NCI-H460 (cell line): ENCODE data around the gene ADAMTSL3. TPM values are rescaled to one million over a fixed set of nuclear protein-coding genes. Genes with fewer than 3 reads are reported as not detected.
"Not testable (repeated sequence)": the region's sequence is repeated elsewhere in the genome, so short reads cannot be mapped to it uniquely, and the experiment has no call there.

Experiments
- DNase-seq: peaks from one replicate; pipeline ENCODE4 v3.0.0-alpha.2; 2016; ENCODE audit warnings: low read depth; ENCODE audit errors: extremely low read depth
- small RNA-seq, 2 experiments: library from RNA; depleted of rRNA; stranded (forward); fragments of <200 nt; gene quantifications; one replicate each; pipeline ENCODE3, GENCODE V24; 2014
- total RNA-seq: library from RNA; depleted of rRNA; stranded (reverse); fragments of >200 nt; shearing (Covaris generic); gene quantifications from 2 replicates; pipeline ENCODE4 v1.2.3, GENCODE V29; 2014; rRNA removed

ADAMTSL3 gene
- total RNA-seq, 1 experiment from 2014 or later: not detected

DNA sequence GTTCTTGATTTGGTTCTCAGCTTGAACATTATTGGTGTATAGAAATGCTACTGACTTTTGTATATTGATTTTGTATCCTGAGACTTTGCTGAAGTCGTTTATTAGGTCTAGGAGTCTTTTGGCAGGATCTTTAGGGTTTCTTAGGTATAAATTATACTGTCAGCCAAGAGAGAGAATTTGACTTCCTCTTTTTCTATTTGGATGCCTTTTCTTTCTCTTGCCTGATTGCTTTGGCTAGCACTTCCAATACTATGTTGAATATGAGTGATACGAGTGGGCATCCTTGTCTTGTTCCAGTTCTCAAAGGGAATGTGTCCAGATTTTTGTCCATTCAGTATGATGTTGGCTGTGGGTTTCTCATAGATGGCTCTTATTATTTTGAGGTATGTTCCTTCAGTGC, 409.8 kb downstream of the ADAMTSL3 start:
- DNase-seq: not testable (repeated sequence)

DNA sequence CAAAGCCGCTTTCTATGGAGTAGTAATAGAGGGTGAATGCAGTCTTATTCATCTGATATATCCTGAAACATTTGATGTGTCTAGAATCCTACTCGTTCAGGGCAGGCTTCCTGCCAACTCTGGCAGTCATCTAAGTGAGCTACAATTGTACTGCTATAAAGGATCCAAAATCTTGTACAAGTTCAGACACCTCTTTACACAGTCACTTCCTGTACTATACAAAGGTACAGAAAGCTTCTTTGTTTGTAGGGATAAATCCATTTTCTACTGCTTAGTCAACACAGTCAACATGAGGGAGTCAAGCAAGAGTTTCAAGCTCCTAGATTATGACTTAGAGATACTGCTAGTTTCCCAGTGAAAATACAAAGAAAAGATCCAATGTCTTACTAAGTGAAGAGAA, 414.8 kb downstream of the ADAMTSL3 start:
- not testable (repeated sequence) for DNase-seq

DNA sequence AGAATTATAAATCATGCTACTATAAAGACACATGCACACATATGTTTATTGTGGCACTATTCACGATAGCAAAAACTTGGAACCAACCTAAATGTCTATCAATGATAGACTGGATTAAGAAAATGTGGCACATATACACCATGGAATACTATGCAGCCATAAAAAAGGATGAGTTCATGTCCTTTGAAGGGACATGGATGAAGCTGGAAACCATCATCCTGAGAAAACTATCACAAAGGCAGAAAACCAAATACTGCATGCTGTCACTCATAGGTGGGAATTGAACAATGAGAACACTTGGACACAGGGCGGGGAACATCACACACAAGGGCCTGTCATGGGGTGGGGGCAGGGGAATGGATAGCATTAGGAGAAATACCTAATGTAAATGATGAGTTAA, 424.1 kb downstream of the ADAMTSL3 start:
- DNase-seq: not testable (repeated sequence)

DNA sequence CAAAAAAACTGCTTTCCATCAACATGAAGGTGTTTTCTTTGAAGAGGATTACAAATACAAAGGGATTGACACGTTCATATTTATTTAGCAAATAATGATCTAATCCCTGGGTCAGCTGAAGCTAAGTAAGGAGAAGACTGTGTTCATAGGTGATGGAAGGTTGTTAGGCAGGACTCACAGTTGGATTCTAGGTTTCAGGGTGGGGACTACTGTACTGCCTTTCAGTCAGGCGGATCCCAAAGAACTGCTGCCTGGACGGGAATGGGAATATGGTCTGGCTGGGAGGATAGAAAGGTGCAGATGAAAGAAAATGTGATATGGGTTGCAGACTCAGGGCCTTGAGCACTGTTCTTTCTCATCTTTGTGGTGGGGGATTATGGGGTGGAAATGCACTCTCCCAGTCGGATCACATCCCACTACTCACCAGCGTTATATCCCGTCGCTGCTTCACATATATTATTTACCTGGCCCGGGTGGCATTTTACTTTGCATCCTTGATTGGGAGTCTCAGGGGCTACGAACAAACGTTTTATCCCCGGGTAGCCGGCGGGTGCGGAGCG, 425.5 kb downstream of the ADAMTSL3 start:
- DNase-seq: not testable (repeated sequence)

DNA sequence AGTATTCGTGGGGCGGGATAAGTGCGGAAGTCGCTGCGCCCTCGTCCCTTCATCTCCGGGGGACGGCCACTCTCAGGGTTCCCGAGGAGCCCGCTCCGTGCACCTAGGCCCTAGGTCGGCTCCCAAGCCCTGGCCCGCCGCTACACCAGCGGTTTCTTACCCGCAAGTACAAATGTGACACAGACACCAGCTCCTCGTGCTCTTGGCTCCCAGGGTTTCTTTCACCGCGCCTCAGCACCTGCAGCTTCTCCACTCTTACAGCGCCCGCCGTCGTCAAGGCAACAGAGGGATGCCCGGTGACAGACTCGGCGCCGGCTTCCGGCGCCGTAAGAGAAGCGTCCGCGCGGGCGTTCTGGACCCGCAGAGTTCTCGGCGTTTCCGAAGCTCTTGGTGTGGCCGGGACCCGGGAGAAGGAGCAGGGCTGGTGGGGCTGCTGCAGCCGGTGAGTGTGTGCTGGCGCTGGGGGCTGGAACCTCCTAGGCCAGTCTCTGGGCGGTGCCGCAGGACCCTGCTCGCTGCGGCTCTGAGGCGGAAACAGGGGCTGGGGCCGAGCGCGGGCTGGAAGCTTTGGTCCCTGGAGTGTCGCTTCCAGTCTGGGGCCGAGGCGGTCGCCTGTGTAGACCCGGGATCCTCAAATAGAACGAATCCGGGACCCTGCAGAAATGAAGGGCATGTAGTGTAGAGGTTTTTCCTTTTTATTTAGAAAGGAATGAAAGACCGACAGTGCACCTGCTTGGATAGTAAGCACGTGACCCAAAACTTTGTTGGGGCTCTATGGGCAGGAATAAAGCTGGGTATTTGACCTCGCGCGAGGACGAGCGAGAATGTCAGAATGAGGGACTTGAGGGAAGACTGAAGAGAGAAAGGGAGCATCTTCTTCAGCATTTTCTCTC, 426.2 kb downstream of the ADAMTSL3 start:
- no peak for DNase-seq

DNA sequence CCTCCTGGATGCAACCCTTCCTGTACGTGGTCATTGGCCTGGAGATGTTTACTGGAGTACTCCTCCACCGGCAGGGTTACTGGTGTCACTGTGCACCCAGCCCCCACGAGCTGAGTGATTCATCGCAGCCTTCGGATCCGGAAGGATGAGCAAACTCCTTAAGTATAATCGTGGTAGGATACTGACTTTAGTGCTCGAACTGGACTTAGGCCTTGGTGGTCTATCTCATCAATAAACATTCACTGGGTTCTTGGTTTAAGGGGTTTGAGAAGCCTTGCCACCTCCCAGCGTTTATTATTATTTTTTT, 426.8 kb downstream of the ADAMTSL3 start:
- DNase-seq: peak; percentile 11

DNA sequence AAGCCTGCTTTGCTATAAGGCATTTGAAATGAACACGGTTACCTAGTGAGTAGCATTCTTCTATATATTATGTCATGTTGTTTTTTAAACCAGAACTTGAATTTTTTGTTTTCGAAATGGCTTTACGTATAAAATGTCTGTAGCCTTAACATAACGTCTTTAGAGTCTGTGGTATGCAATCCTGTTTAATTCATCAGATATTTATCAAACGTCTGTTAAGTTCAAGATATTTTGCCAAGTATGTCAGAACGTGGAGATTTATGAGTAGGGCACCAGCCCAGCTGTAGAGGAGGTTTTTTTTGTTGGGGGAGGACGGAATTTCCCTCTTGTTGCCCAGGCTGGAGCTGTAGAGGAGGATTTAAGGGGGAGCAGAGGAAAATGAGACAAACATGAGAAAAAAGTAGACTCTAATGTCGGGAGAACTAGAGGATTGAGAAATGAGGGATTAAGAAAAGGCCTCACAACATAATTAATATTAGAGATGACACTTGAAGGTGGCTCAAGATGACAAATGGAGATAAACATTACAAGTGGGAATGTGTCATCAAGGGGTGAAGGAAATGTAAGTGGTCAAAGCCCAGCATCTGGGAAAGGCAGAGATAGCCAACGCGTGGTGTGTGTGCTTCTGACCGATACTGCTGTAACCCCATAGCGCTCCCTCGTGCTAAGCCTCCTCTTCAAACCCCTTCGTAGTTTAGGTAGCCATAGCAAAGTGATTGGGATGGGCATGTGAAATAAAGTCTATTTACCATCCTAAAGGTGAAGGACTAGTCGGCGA, 427.7 kb downstream of the ADAMTSL3 start:
- no peak for DNase-seq

DNA sequence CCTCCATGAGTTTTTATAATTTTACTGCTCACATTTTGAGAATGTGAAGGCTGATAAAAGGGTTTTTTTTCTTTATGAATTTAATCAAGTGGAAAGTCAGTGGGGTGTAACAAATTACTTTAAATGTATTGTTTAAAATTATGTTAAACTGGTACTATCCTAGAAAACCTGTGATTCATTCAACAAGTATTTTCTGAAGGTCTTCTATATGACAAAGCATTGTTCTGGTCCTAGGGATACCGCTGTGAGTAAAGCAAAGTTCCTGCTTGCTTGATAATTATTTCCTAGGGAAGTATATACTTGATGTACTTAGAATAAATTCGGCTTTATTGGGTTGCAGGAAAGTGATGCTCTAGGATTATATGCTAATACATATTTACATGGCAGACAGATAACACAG, 428.8 kb downstream of the ADAMTSL3 start:
- DNase-seq: no peak

DNA sequence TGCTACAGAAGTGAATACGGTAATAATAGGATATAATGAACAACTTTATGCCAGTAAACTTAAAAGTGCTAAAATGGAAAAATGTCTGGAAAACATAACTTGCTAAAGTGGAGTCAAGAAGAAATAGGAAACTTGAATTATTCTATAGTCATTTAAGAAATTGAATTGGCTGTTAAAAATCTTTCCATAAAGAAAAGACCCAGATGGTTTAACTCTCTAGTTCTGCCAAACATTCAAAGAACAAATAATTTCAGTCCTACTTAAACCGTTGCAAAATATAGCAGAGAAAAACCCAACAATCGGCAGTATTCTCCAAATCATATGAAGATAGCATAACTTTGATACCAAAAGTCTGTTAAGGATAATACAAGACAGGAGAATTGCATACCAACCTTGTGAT, 432.1 kb downstream of the ADAMTSL3 start:
- DNase-seq: not testable (repeated sequence)

Small RNA genes within 50 kb of the gene (small RNA-seq; reads per million reads assigned to genes)
- 0 reads per million in 2 experiments for gene RNU6-1339P
- 0 reads per million in 2 experiments for gene RNU6-401P

Other genes with a start within 250 kb of the ADAMTSL3 start
- 0.37 TPM in 1 of 2 replicates, not detected in the other for gene SH3GL3, start 206.8 kb upstream of the ADAMTSL3 start, total RNA-seq